ENCODE results near the gene ZNF787. TPM values are rescaled to one million over a fixed set of nuclear protein-coding genes. Genes with fewer than 3 reads are reported as not detected.

The ZNF787 gene
- total and polyA plus RNA-seq, 2 donors (not counting 3 experiments of a cell fraction or from before 2014, with no cell fraction given), result 11.6 to 32.7 TPM

DNA sequence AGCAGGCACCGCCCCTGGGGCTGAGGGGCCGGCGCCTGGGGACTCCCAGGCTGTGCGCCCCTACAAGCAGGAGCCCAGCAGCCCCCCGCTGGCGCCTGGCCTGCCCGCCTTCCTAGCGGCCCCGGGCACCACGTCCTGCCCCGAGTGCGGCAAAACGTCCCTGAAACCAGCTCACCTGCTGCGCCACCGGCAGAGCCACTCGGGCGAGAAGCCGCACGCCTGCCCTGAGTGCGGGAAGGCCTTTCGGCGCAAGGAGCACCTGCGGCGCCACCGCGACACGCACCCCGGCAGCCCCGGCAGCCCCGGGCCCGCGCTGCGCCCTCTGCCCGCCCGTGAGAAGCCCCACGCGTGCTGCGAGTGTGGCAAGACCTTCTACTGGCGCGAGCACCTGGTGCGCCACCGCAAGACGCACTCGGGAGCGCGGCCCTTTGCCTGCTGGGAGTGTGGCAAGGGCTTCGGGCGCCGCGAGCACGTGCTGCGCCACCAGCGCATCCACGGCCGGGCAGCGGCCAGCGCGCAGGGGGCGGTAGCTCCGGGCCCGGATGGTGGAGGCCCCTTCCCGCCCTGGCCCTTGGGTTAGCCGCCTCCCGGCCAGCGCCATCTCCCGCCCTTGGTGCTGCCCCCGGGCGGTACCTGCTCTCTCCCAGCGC, 38.7 kb upstream of the ZNF787 start:
- no peak for FAIRE-seq
- ChIA-PET POLR2A (no interaction called here), CTCF (interaction anchor here (1.1 to 1.3 kb wide), 2 partner anchors 12 to 79 kb away, joined by 3 to 4 read pairs; no protein-coding TSS in a partner anchor)
- no peak for DNase-seq (ENCODE audit: low read depth, low spot score)
- Histone ChIP-seq H3K4me2 (ENCODE audit: insufficient read depth, low read length) (no peak overlapping the region), H3K36me3 (ENCODE audit: control insufficient read depth in 2 of 2, extremely low read depth in 1 of 2, insufficient read depth in 2 of 2, low read length in 2 of 2) (peaks cover 0 to 22% of the 10 kb centered on the region in 2 experiments), H3K27me3 (ENCODE audit: control insufficient read depth in 2 of 2, insufficient read depth in 2 of 2, low read length in 2 of 2) (no peaks in the 10 kb centered on the region), H3K4me1 (ENCODE audit: control insufficient read depth, extremely low read depth, insufficient read depth, low read length) (peaks cover 7% of the 10 kb centered on the region), H3K9me1 (replicated peaks; ENCODE audit: control insufficient read depth, extremely low read depth, insufficient read depth, low read length) (no peaks in the 10 kb centered on the region), H3K79me2 (ENCODE audit: control insufficient read depth, insufficient read depth, low read length) (no peaks in the 10 kb centered on the region), H3K27ac (ENCODE audit: insufficient read depth, low read depth, low read length) (no peak overlapping the region), H4K20me1 (replicated peaks; ENCODE audit: control insufficient read depth, extremely low read depth, insufficient read depth, low read length) (no peaks in the 10 kb centered on the region), H3K9ac (replicated peaks; ENCODE audit: extremely low read depth, insufficient read depth, low read length) (no peak overlapping the region), H2AFZ (ENCODE audit: low read depth, low read length) (no peak overlapping the region), H3K9me3 (replicated peaks; ENCODE audit: control insufficient read depth, insufficient read depth, low read length) (no peaks in the 10 kb centered on the region), H3K4me3 (replicated peaks in 1 of 3; ENCODE audit: insufficient read depth in 1 of 3, low read depth in 1 of 3, low read length in 3 of 3) (no peak overlapping the region)
- intact Hi-C loops (cut with micrococcal nuclease) (no loop called here), dilution Hi-C loops (cut with MboI; ENCODE audit: extremely low pct_ligation_motif_present, low sequenced_read_pairs) (no loop called here)
- TF ChIP-seq EZH2 (IDR thresholded peaks at IDR 0.05; ENCODE audit: borderline replicate concordance, low read depth, low read length, severe bottlenecking), result no peak
- TF ChIP-seq, protein P1, sequence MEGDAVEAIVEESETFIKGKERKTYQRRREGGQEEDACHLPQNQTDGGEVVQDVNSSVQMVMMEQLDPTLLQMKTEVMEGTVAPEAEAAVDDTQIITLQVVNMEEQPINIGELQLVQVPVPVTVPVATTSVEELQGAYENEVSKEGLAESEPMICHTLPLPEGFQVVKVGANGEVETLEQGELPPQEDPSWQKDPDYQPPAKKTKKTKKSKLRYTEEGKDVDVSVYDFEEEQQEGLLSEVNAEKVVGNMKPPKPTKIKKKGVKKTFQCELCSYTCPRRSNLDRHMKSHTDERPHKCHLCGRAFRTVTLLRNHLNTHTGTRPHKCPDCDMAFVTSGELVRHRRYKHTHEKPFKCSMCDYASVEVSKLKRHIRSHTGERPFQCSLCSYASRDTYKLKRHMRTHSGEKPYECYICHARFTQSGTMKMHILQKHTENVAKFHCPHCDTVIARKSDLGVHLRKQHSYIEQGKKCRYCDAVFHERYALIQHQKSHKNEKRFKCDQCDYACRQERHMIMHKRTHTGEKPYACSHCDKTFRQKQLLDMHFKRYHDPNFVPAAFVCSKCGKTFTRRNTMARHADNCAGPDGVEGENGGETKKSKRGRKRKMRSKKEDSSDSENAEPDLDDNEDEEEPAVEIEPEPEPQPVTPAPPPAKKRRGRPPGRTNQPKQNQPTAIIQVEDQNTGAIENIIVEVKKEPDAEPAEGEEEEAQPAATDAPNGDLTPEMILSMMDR (IDR thresholded peaks at IDR 0.05; ENCODE audit: extremely low read depth in 1 of 2, insufficient read depth in 1 of 2, low read depth in 1 of 2, low read length in 2 of 2), result no peak
- no peak for TF ChIP-seq MYC (IDR thresholded peaks at IDR 0.05; ENCODE audit: low read depth, low read length)
- TF ChIP-seq JUN (IDR thresholded peaks at IDR 0.05; ENCODE audit: borderline replicate concordance, insufficient read depth, insufficient read length, low read depth), result no peak
- TF ChIP-seq, protein P2, sequence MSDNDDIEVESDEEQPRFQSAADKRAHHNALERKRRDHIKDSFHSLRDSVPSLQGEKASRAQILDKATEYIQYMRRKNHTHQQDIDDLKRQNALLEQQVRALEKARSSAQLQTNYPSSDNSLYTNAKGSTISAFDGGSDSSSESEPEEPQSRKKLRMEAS (IDR thresholded peaks at IDR 0.05; ENCODE audit: insufficient read depth, insufficient read length), result no peak
- no peak for TF ChIP-seq GATA2 (IDR thresholded peaks at IDR 0.05; ENCODE audit: insufficient read depth, insufficient read length, low read depth, low read length)
- no peak for TF ChIP-seq FOS (IDR thresholded peaks at IDR 0.05; ENCODE audit: borderline replicate concordance, insufficient read depth, low read length)
- no peak for TF ChIP-seq POLR2AphosphoS5 (IDR thresholded peaks at IDR 0.05; ENCODE audit: insufficient read depth, low read depth, low read length)
- TF ChIP-seq POLR2A (IDR thresholded peaks at IDR 0.05; ENCODE audit: low read depth, low read length), result no peak
- no TSS peak for BruUV-seq (replicated peaks)

Measured in endothelial cell of umbilical vein (primary cell).